HK-2 (cell line): ENCODE results near the gene FDCSP.
"Not testable (repeated sequence)": the region's sequence is repeated elsewhere in the genome, so short reads cannot be mapped to it uniquely, and the experiment has no call there.

Experiments
- DNase-seq: peaks from one replicate; pipeline ENCODE4 v3.0.0-alpha.2; 2018; ENCODE audit not compliant: unreplicated experiment

FDCSP gene

GRCh38 chr4:70239131-70239883, 13.4 kb downstream of the FDCSP start:
- no peak for DNase-seq

- DNase-seq, result no peak
Observed at GRCh38 chr4:70239884-70240591, 14.1 kb downstream of the FDCSP start.

- DNase-seq, result not testable (repeated sequence)
Observed at GRCh38 chr4:70242297-70242696, 16.4 kb downstream of the FDCSP start, which contains the start of gene CSN3. CSN3 (plus strand) TSS chr4:70242597; CDS start chr4:70244820, 2,223 bp downstream.

GRCh38 chr4:70243091-70243490, 17.2 kb downstream of the FDCSP start:
- no peak for DNase-seq

GRCh38 chr4:70251250-70251944, 25.5 kb downstream of the FDCSP start:
- DNase-seq, result no peak

- no peak for DNase-seq
Observed at GRCh38 chr4:70251945-70252277, 26.0 kb downstream of the FDCSP start.

- DNase-seq, result no peak
Observed at GRCh38 chr4:70269674-70270073, 43.8 kb downstream of the FDCSP start.

- no peak for DNase-seq
Observed at GRCh38 chr4:70277121-70277520, 51.2 kb downstream of the FDCSP start.

- no peak for DNase-seq
Observed at GRCh38 chr4:70280567-70280966, 54.6 kb downstream of the FDCSP start.
